Measurements from ENCODE around the gene DHRS7B.

DNA sequence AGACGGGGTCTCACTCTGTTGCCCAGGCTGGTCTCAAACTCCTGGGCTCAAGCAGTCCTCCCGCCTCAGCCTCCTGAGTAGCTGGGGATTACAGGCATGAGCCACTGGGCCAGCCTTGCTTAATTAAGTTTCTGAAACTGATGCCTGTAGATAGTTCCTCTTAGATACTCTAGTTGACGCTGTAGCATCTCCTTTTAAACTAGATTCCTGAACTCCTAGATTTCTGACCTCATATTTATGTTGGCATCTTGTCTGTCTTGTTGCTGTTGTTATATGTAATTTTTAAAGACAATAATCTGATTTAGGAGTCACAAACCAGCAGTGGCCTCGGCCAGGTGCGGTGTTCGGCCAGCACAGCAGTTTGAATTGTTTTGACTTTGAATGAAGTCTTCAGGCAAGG is 37.5 kb downstream of the DHRS7B start:
- TF ChIP-seq, protein P1, sequence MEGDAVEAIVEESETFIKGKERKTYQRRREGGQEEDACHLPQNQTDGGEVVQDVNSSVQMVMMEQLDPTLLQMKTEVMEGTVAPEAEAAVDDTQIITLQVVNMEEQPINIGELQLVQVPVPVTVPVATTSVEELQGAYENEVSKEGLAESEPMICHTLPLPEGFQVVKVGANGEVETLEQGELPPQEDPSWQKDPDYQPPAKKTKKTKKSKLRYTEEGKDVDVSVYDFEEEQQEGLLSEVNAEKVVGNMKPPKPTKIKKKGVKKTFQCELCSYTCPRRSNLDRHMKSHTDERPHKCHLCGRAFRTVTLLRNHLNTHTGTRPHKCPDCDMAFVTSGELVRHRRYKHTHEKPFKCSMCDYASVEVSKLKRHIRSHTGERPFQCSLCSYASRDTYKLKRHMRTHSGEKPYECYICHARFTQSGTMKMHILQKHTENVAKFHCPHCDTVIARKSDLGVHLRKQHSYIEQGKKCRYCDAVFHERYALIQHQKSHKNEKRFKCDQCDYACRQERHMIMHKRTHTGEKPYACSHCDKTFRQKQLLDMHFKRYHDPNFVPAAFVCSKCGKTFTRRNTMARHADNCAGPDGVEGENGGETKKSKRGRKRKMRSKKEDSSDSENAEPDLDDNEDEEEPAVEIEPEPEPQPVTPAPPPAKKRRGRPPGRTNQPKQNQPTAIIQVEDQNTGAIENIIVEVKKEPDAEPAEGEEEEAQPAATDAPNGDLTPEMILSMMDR (conservative IDR thresholded peaks at IDR 0.05; ENCODE audit: low read depth, low read length): no peak
- TF ChIP-seq EZH2 (IDR thresholded peaks at IDR 0.05; ENCODE audit: low read length, unreplicated experiment): no peak

All from PC-3 (cell line).